Measurements from ENCODE around the gene MTPN.

MTPN gene

GRCh38 chr7:135929722-135930141 is 47.4 kb downstream of the MTPN start:
- no peaks in the 10 kb centered on the region for H3K27me3 ChIP-seq (ENCODE audit: control insufficient read depth, insufficient read depth, low read length, poor library complexity, severe bottlenecking)
- peak overlapping the region; percentile 67 for H3K27ac ChIP-seq (ENCODE audit: insufficient read depth, low read depth, low read length, poor library complexity, severe bottlenecking)
- peaks cover 24% of the 10 kb centered on the region for H3K4me1 ChIP-seq (ENCODE audit: control insufficient read depth, insufficient read depth, low read length)
- no peak overlapping the region for H3K4me3 ChIP-seq (ENCODE audit: insufficient read depth, low read depth, low read length)
- WGBS, 2 experiments, result 65 to 69% methylated on average over 3 of the region's 3 CpGs
- no peaks in the 10 kb centered on the region for H3K9me3 ChIP-seq (ENCODE audit: control insufficient read depth, low read length)
- no peaks in the 10 kb centered on the region for H3K36me3 ChIP-seq (ENCODE audit: control insufficient read depth, insufficient read depth, low read length)

DNA sequence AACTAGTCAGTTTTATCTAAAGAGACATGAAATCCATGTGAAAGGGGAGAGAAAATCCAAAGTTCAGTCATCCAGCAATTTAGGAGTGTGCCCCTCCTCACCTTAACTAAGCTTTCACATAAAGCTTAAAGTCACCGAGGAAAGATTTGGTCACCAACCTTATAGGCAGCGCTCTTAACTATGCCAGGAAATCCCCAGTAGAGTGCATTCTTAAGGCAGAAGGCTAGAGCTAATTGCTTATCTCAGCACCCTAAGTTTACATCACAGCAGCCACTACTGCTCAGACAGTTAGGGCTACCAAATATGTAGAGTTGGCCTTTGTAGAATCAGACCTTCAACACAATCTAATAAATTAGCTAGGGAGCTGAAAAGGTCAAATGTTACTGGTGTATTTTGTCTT is 47.9 kb downstream of the MTPN start:
- 76 to 85% methylated on average over 2 of the region's 2 CpGs for WGBS, 2 experiments
- no peak overlapping the region for H3K4me3 ChIP-seq (ENCODE audit: insufficient read depth, low read depth, low read length)
- H3K9me3 ChIP-seq (ENCODE audit: control insufficient read depth, low read length), result no peaks in the 10 kb centered on the region
- H3K36me3 ChIP-seq (ENCODE audit: control insufficient read depth, insufficient read depth, low read length), result no peaks in the 10 kb centered on the region
- H3K27me3 ChIP-seq (ENCODE audit: control insufficient read depth, insufficient read depth, low read length, poor library complexity, severe bottlenecking), result no peaks in the 10 kb centered on the region
- peak overlapping the region; percentile 67 for H3K27ac ChIP-seq (ENCODE audit: insufficient read depth, low read depth, low read length, poor library complexity, severe bottlenecking)
- H3K4me1 ChIP-seq (ENCODE audit: control insufficient read depth, insufficient read depth, low read length), result peaks cover 24% of the 10 kb centered on the region

GRCh38 chr7:135928136-135928535 is 49.0 kb downstream of the MTPN start:
- H3K36me3 ChIP-seq (ENCODE audit: control insufficient read depth, insufficient read depth, low read length), result no peaks in the 10 kb centered on the region
- no peak overlapping the region for H3K27ac ChIP-seq (ENCODE audit: insufficient read depth, low read depth, low read length, poor library complexity, severe bottlenecking)
- peaks cover 24% of the 10 kb centered on the region for H3K4me1 ChIP-seq (ENCODE audit: control insufficient read depth, insufficient read depth, low read length)
- no peak overlapping the region for H3K4me3 ChIP-seq (ENCODE audit: insufficient read depth, low read depth, low read length)
- no peaks in the 10 kb centered on the region for H3K27me3 ChIP-seq (ENCODE audit: control insufficient read depth, insufficient read depth, low read length, poor library complexity, severe bottlenecking)
- no peaks in the 10 kb centered on the region for H3K9me3 ChIP-seq (ENCODE audit: control insufficient read depth, low read length)

DNA sequence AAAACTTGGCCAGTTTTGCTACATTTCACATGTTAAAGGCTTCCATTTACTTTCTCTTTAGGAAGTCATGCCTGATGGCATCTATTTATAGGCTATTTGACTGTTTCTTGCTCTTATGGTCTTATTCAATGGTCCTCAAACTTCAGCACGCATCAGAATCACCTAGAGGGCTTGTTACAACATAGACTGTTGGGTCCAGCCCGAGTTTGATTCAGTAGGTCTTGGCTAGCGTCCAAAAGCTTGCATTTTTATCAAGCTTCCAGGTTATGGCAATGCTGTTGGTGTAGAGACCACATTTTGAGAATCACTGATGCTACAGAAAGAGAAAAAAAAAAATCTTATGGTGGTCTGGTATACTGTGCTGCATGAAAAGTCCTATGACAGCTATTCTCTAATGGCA is 51.9 kb downstream of the MTPN start:
- Histone ChIP-seq H3K4me3 (ENCODE audit: insufficient read depth, low read depth, low read length) (no peak overlapping the region), H3K9me3 (ENCODE audit: control insufficient read depth, low read length) (no peaks in the 10 kb centered on the region), H3K36me3 (ENCODE audit: control insufficient read depth, insufficient read depth, low read length) (no peaks in the 10 kb centered on the region), H3K27ac (ENCODE audit: insufficient read depth, low read depth, low read length, poor library complexity, severe bottlenecking) (no peak overlapping the region), H3K4me1 (ENCODE audit: control insufficient read depth, insufficient read depth, low read length) (peaks cover 13% of the 10 kb centered on the region), H3K27me3 (ENCODE audit: control insufficient read depth, insufficient read depth, low read length, poor library complexity, severe bottlenecking) (no peaks in the 10 kb centered on the region)
- 95 to 97% methylated on average over 3 of the region's 3 CpGs for WGBS, 2 experiments

DNA sequence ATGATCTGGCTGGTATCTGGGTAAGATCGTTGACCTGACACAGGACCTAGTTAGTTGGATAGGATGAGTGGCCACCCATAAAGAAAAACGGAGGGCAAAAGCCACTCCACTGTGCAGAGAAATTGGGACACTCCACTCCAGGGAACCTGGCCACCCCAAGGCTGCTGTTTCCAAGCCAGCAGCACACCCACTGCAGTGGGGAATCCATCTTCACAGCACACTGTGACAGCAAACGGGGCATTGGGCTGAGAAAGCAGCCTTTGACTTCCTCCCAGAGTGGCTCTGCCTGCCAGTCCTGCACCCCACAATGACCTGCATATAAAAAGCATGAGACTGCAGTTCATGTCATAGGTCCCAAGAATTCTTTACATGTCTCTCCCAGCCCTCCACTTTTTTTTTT is 52.9 kb downstream of the MTPN start:
- peaks cover 4% of the 10 kb centered on the region for H3K4me1 ChIP-seq (ENCODE audit: control insufficient read depth, insufficient read depth, low read length)
- no peaks in the 10 kb centered on the region for H3K9me3 ChIP-seq (ENCODE audit: control insufficient read depth, low read length)
- H3K27ac ChIP-seq (ENCODE audit: insufficient read depth, low read depth, low read length, poor library complexity, severe bottlenecking), result no peak overlapping the region
- no peak overlapping the region for H3K4me3 ChIP-seq (ENCODE audit: insufficient read depth, low read depth, low read length)
- H3K27me3 ChIP-seq (ENCODE audit: control insufficient read depth, insufficient read depth, low read length, poor library complexity, severe bottlenecking), result no peaks in the 10 kb centered on the region
- H3K36me3 ChIP-seq (ENCODE audit: control insufficient read depth, insufficient read depth, low read length), result no peaks in the 10 kb centered on the region
- 90 to 95% methylated on average over 3 of the region's 3 CpGs for WGBS, 2 experiments

DNA sequence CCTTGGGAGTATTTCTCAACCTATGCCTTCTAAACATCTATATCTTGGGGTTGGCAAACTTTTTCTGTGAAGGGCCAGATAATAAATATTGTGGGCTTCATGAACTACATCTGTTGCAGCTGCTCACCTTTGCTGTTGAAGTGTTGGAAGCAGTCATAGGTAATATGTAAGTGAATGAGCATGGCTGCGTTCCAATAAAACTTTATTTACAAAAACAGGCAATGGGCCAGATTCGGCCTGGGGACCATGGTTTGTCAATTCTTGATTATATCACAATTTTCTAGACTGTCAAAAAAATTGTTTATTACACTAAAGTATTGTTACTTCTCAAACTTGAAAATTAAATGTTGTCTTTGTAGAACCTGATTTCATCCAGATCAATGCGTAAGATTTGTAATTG is 54.9 kb downstream of the MTPN start:
- Histone ChIP-seq H3K27me3 (ENCODE audit: control insufficient read depth, insufficient read depth, low read length, poor library complexity, severe bottlenecking) (no peaks in the 10 kb centered on the region), H3K27ac (ENCODE audit: insufficient read depth, low read depth, low read length, poor library complexity, severe bottlenecking) (no peak overlapping the region), H3K9me3 (ENCODE audit: control insufficient read depth, low read length) (no peaks in the 10 kb centered on the region), H3K4me1 (ENCODE audit: control insufficient read depth, insufficient read depth, low read length) (no peaks in the 10 kb centered on the region), H3K4me3 (ENCODE audit: insufficient read depth, low read depth, low read length) (no peak overlapping the region), H3K36me3 (ENCODE audit: control insufficient read depth, insufficient read depth, low read length) (no peaks in the 10 kb centered on the region)
- 100% methylated on average over 1 of the region's 3 CpGs; no CpG with 5 or more reads in 1 of the 2 experiments for WGBS, 2 experiments

- 92 to 95% methylated on average over 6 to 7 of the region's 7 CpGs for WGBS, 2 experiments
- H3K4me1 ChIP-seq (ENCODE audit: control insufficient read depth, insufficient read depth, low read length), result no peaks in the 10 kb centered on the region
- no peak overlapping the region for H3K27ac ChIP-seq (ENCODE audit: insufficient read depth, low read depth, low read length, poor library complexity, severe bottlenecking)
- H3K27me3 ChIP-seq (ENCODE audit: control insufficient read depth, insufficient read depth, low read length, poor library complexity, severe bottlenecking), result no peaks in the 10 kb centered on the region
- H3K36me3 ChIP-seq (ENCODE audit: control insufficient read depth, insufficient read depth, low read length), result no peaks in the 10 kb centered on the region
- H3K9me3 ChIP-seq (ENCODE audit: control insufficient read depth, low read length), result no peaks in the 10 kb centered on the region
- H3K4me3 ChIP-seq (ENCODE audit: insufficient read depth, low read depth, low read length), result no peak overlapping the region
Observed at GRCh38 chr7:135920478-135920877, 56.7 kb downstream of the MTPN start.

- Histone ChIP-seq H3K4me1 (ENCODE audit: control insufficient read depth, insufficient read depth, low read length) (no peaks in the 10 kb centered on the region), H3K4me3 (ENCODE audit: insufficient read depth, low read depth, low read length) (no peak overlapping the region), H3K27ac (ENCODE audit: insufficient read depth, low read depth, low read length, poor library complexity, severe bottlenecking) (no peak overlapping the region), H3K36me3 (ENCODE audit: control insufficient read depth, insufficient read depth, low read length) (no peaks in the 10 kb centered on the region), H3K27me3 (ENCODE audit: control insufficient read depth, insufficient read depth, low read length, poor library complexity, severe bottlenecking) (no peaks in the 10 kb centered on the region), H3K9me3 (ENCODE audit: control insufficient read depth, low read length) (no peaks in the 10 kb centered on the region)
- WGBS, 2 experiments, result 84 to 88% methylated on average over 9 to 10 of the region's 10 CpGs
Observed at GRCh38 chr7:135919071-135919841, 57.9 kb downstream of the MTPN start.

DNA sequence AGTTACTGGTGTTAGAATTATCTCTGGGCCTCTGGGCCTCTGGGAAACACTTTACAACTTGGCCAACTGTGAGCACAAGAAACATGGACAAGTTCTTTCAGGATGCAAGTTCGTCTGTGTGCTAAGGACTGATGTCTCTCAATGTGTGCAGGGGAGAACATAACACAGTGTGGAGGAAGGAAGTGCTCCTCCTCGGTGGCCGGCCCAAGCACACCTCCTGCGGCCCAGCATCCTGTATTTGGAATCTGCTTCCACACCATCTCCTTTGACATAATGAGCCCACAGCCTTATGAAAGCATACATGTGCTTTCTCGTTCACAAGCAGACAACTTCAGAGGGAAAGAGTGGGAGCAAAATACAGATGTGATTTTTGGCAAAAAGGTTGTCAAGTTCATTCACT is 59.0 kb downstream of the MTPN start:
- 90 to 95% methylated on average over 5 of the region's 5 CpGs for WGBS, 2 experiments

GRCh38 chr7:135917721-135918120 is 59.4 kb downstream of the MTPN start:
- H3K36me3 ChIP-seq (ENCODE audit: control insufficient read depth, insufficient read depth, low read length), result no peaks in the 10 kb centered on the region
- H3K4me1 ChIP-seq (ENCODE audit: control insufficient read depth, insufficient read depth, low read length), result no peaks in the 10 kb centered on the region
- WGBS, 2 experiments, result 84 to 87% methylated on average over 6 to 7 of the region's 7 CpGs
- H3K9me3 ChIP-seq (ENCODE audit: control insufficient read depth, low read length), result no peaks in the 10 kb centered on the region
- no peaks in the 10 kb centered on the region for H3K27me3 ChIP-seq (ENCODE audit: control insufficient read depth, insufficient read depth, low read length, poor library complexity, severe bottlenecking)
- H3K27ac ChIP-seq (ENCODE audit: insufficient read depth, low read depth, low read length, poor library complexity, severe bottlenecking), result no peak overlapping the region
- no peak overlapping the region for H3K4me3 ChIP-seq (ENCODE audit: insufficient read depth, low read depth, low read length)

More for the DNA sequence above, 59.0 kb downstream of the MTPN start:
- no peaks in the 10 kb centered on the region for H3K27me3 ChIP-seq (ENCODE audit: control insufficient read depth, insufficient read depth, low read length, poor library complexity, severe bottlenecking)
- H3K36me3 ChIP-seq (ENCODE audit: control insufficient read depth, insufficient read depth, low read length), result no peaks in the 10 kb centered on the region
- no peaks in the 10 kb centered on the region for H3K9me3 ChIP-seq (ENCODE audit: control insufficient read depth, low read length)
- no peak overlapping the region for H3K4me3 ChIP-seq (ENCODE audit: insufficient read depth, low read depth, low read length)
- no peaks in the 10 kb centered on the region for H3K4me1 ChIP-seq (ENCODE audit: control insufficient read depth, insufficient read depth, low read length)
- H3K27ac ChIP-seq (ENCODE audit: insufficient read depth, low read depth, low read length, poor library complexity, severe bottlenecking), result no peak overlapping the region

Measured in ectodermal cell (in vitro differentiated cells).